OCI-LY1 (cell line): ENCODE results near the gene PRRC2B.

Source experiments
- H2AFZ ChIP-seq: fragments of 200-600 bp; sonication (generic), shearing (Covaris generic); 2 replicates; pipeline ENCODE4 v1.6.0; 2014; ENCODE audit warnings: antibody characterized with exemption, mild to moderate bottlenecking, low read length
- H3F3A ChIP-seq: fragments of 200-600 bp; sonication (generic), shearing (Covaris generic); 2 replicates; pipeline ENCODE4 v1.6.0; 2014; ENCODE audit warnings: mild to moderate bottlenecking, antibody characterized with exemption, low read length, moderate library complexity; ENCODE audit not compliant: insufficient read depth
- H3K27ac ChIP-seq: fragments of 200-600 bp; sonication (generic); 2 replicates; pipeline ENCODE4 v1.5.1; 2014; ENCODE audit warnings: low read length, mixed run types, mild to moderate bottlenecking, low read depth; ENCODE audit not compliant: poor library complexity, severe bottlenecking
- H3K27me3 ChIP-seq: fragments of 200-600 bp; sonication (generic); 2 replicates; pipeline ENCODE4 v1.6.0; 2014; ENCODE audit warnings: antibody characterized with exemption, mild to moderate bottlenecking, low read length, moderate library complexity; ENCODE audit not compliant: insufficient read depth
- H3K36me3 ChIP-seq: fragments of 200-600 bp; sonication (generic); 2 replicates; pipeline ENCODE4 v1.6.1; 2014; ENCODE audit warnings: mild to moderate bottlenecking, antibody characterized with exemption, low read length, moderate library complexity, mixed read lengths; ENCODE audit not compliant: insufficient read depth
- H3K4me1 ChIP-seq: fragments of 200-600 bp; sonication (generic); 2 replicates; pipeline ENCODE4 v1.5.1; 2014; ENCODE audit warnings: mild to moderate bottlenecking, low read length, moderate library complexity; ENCODE audit not compliant: insufficient read depth, severe bottlenecking
- H3K4me2 ChIP-seq: fragments of 200-600 bp; sonication (generic), shearing (Covaris generic); 2 replicates; pipeline ENCODE4 v1.6.1; 2014; ENCODE audit warnings: low read length
- H3K4me3 ChIP-seq: fragments of 200-600 bp; sonication (generic); 2 replicates; pipeline ENCODE4 v1.5.1; 2014; ENCODE audit warnings: low read length, low read depth, mild to moderate bottlenecking, mixed read lengths; ENCODE audit not compliant: poor library complexity, severe bottlenecking
- H3K79me2 ChIP-seq: fragments of 200-600 bp; shearing (Covaris generic); 2 replicates; pipeline ENCODE4 v1.6.1; 2016; ENCODE audit warnings: mixed run types, low read length, mixed read lengths; ENCODE audit not compliant: insufficient read depth
- H3K9ac ChIP-seq: fragments of 200-600 bp; sonication (generic), shearing (Covaris generic); 2 replicates; pipeline ENCODE4 v1.6.1; 2014; ENCODE audit warnings: mild to moderate bottlenecking, low read length, mixed read lengths
- H3K9me2 ChIP-seq: fragments of 200-600 bp; sonication (generic), shearing (Covaris generic); 2 replicates; pipeline ENCODE4 v1.6.1; 2014; ENCODE audit warnings: low read depth, mild to moderate bottlenecking, low read length, mixed read lengths
- H3K9me3 ChIP-seq: fragments of 200-600 bp; shearing (Covaris generic); 2 replicates; pipeline ENCODE4 v1.6.1; 2014; ENCODE audit warnings: low read length, mixed read lengths
- H4K20me1 ChIP-seq: fragments of 200-600 bp; sonication (generic), shearing (Covaris generic); 2 replicates; pipeline ENCODE4 v1.6.0; 2016; ENCODE audit warnings: mild to moderate bottlenecking, low read length; ENCODE audit not compliant: insufficient read depth
- EZH2 ChIP-seq: fragments of 200-600 bp; sonication (generic), shearing (Covaris generic); IDR thresholded peaks from 2 replicates; pipeline ENCODE4 v1.8.0; 2017; ENCODE audit warnings: borderline replicate concordance, mixed run types, mild to moderate bottlenecking, antibody characterized with exemption, low read length, moderate library complexity, mixed read lengths
- TF ChIP-seq, protein P1 (sequence below): fragments of 200-600 bp; sonication (generic), shearing (Covaris generic); IDR thresholded peaks from 2 replicates; pipeline ENCODE4 v1.5.1; 2017; ENCODE audit warnings: mild to moderate bottlenecking, antibody characterized with exemption, low read length, moderate library complexity, mixed read lengths

Gene PRRC2B

DNA sequence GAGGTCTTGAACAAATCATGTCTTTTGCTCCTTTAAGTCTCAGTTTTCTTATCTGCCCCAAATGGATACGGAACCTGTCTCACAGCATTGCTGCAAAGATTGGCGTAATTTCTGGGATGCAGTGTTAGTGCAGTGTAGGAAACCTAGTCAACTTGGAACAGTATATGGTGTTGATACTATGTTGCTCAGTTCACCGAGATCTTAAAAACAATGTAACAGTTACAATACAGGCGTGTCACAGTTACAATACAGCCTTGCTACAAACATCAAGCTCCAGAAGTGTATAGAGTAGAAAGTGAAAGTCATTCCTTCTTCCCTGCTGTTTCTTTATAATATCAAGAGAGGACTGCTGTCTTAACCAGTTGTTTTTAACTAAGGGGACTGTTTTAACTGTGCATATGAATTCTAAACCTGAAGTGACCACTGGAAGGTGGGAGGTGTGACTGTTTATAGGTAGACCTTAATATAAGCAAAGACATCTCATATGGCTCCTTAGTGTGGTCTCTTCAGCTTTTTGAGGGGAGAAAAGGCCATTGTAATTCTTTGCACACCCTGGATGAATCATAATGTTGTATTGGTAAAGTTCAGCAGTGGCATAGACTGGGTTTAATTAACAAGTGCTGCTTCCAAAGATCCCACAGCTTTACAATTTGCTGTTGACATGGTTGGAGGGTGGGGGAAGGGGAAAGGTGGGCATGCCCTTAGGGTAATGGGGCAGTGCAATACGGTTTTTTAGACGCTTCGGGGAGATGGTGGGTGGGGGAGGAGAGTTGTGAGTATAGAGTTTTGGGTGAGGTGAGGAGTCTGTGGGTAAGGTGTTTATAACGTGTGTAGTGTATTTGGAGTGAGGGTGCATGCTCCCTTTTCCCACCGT, 12.9 kb downstream of the PRRC2B start:
- Histone ChIP-seq H3F3A (no peaks in the 10 kb centered on the region), H3K79me2 (peaks cover 99% of the 10 kb centered on the region), H3K9ac (peak overlapping the region; percentile 54), H4K20me1 (no peaks in the 10 kb centered on the region), H3K4me3 (peak overlapping the region; percentile 47), H2AFZ (no peak overlapping the region), H3K36me3 (peaks cover 11% of the 10 kb centered on the region; the same call in 1 of the 2 replicates), H3K4me2 (peak overlapping the region; percentile 79), H3K4me1 (peaks cover 88% of the 10 kb centered on the region), H3K9me3 (no peaks in the 10 kb centered on the region), H3K27ac (peak overlapping the region; percentile 82), H3K27me3 (no peaks in the 10 kb centered on the region), H3K9me2 (no peaks in the 10 kb centered on the region)
- TF ChIP-seq, protein P1, sequence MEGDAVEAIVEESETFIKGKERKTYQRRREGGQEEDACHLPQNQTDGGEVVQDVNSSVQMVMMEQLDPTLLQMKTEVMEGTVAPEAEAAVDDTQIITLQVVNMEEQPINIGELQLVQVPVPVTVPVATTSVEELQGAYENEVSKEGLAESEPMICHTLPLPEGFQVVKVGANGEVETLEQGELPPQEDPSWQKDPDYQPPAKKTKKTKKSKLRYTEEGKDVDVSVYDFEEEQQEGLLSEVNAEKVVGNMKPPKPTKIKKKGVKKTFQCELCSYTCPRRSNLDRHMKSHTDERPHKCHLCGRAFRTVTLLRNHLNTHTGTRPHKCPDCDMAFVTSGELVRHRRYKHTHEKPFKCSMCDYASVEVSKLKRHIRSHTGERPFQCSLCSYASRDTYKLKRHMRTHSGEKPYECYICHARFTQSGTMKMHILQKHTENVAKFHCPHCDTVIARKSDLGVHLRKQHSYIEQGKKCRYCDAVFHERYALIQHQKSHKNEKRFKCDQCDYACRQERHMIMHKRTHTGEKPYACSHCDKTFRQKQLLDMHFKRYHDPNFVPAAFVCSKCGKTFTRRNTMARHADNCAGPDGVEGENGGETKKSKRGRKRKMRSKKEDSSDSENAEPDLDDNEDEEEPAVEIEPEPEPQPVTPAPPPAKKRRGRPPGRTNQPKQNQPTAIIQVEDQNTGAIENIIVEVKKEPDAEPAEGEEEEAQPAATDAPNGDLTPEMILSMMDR = no peak
- TF ChIP-seq EZH2 = no peak

DNA sequence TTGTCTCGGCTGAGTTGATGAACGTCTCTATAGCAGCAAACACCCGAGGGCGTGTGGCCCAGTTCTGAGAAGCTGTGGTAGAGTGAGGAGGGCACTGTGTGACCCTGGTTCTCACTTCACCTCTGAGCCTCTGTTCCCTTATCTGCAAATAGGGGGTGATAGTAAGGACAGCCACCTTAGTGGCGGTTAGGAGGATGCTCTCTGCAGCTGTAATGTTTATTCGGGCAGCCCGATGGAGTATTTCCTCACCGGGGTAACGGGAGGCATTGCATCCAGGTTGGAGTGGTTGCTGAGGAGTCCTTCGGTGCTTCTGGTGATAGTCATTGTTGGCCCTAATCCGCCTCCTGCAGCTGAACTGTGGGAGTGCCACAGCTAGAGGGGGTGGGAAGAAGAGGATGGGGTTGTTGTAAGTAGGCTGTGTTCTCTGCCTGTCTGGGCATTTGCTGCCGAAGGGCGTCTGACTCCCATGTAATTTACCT, 13.9 kb downstream of the PRRC2B start:
- H3F3A ChIP-seq = no peaks in the 10 kb centered on the region
- peak overlapping the region; percentile 54; the same call in 1 of the 2 replicates for H3K9ac ChIP-seq
- H3K9me2 ChIP-seq = no peaks in the 10 kb centered on the region
- H3K9me3 ChIP-seq = no peaks in the 10 kb centered on the region
- no peaks in the 10 kb centered on the region for H4K20me1 ChIP-seq
- H3K27me3 ChIP-seq = no peaks in the 10 kb centered on the region
- H3K4me1 ChIP-seq = peaks cover 79% of the 10 kb centered on the region
- H2AFZ ChIP-seq = no peak overlapping the region
- H3K4me3 ChIP-seq = peak overlapping the region; percentile 47
- peak overlapping the region; percentile 79 for H3K4me2 ChIP-seq
- no peak for TF ChIP-seq EZH2
- TF ChIP-seq, protein P1 = peak; percentile 35; the same call in 1 of the 2 replicates
- H3K27ac ChIP-seq = peak overlapping the region; percentile 82
- H3K79me2 ChIP-seq = peaks cover 99% of the 10 kb centered on the region
- H3K36me3 ChIP-seq = peaks cover 21% of the 10 kb centered on the region

- Histone ChIP-seq H3K9me2 (no peaks in the 10 kb centered on the region), H3K4me1 (peaks cover 61% of the 10 kb centered on the region), H3K36me3 (peaks cover 37% of the 10 kb centered on the region), H3K27ac (peak overlapping the region; percentile 79), H3F3A (no peaks in the 10 kb centered on the region), H3K27me3 (no peaks in the 10 kb centered on the region), H3K4me2 (peak overlapping the region; percentile 51), H4K20me1 (no peaks in the 10 kb centered on the region), H3K9ac (peak overlapping the region; percentile 31; the same call in 1 of the 2 replicates), H3K9me3 (no peaks in the 10 kb centered on the region), H3K79me2 (peaks cover 98% of the 10 kb centered on the region), H2AFZ (no peak overlapping the region), H3K4me3 (peak overlapping the region; percentile 27)
- TF ChIP-seq, protein P1 = no peak
- no peak for TF ChIP-seq EZH2
These were observed 15.6 kb downstream of the PRRC2B start for GRCh38 chr9:131409458-131409992.
